GM13976 (cell line): ENCODE measurements around the gene HNRNPH3.

Experiments
- DNase-seq: peaks from one replicate; pipeline ENCODE4 v3.0.0; 2012; ENCODE audit warnings: low spot score
- in situ Hi-C: fragments of 300-500 bp; cut with MboI; formaldehyde crosslinking; loops from one replicate; pipeline ENCODE4 v1.12.0; 2022; ENCODE audit warnings: low sequenced_read_pairs, mixed read lengths, inconsistent platforms; ENCODE audit not compliant: unreplicated experiment
- TF ChIP-seq, protein P1 (sequence below): IDR thresholded peaks from 2 replicates; pipeline ENCODE4 v1.5.1; 2012; ENCODE audit warnings: borderline replicate concordance, mild to moderate bottlenecking; ENCODE audit not compliant: insufficient read depth; ENCODE audit errors: extremely low read depth, missing control alignments, control extremely low read depth

HNRNPH3 gene

DNA sequence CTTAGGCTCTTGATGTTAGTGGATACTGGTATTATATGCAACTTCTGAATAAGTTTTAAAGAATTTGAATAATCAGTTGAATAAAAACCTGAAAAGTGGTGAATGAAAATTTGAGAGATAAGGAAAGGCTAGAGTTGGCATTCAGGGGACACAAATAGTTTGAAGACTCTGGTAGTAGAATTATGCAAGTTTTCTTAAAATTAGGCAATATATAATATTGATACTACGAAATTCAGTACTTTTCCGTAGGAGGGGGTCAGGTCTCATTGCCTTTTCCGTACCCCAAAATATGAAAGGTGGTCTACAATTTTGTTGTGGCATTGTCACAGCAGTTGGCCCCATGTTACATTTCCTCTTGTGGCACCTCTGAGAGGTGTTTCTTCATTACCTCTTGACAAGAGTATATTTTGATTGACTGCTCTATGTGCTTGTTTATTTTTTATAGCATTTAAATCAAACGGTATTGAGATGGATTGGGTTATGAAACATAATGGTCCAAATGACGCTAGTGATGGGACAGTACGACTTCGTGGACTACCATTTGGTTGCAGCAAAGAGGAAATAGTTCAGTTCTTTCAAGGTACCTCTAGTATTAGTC lies 5.0 kb downstream of the HNRNPH3 start:
- no peak for DNase-seq
- in situ Hi-C loops, result no loop called here
- TF ChIP-seq, protein P1, sequence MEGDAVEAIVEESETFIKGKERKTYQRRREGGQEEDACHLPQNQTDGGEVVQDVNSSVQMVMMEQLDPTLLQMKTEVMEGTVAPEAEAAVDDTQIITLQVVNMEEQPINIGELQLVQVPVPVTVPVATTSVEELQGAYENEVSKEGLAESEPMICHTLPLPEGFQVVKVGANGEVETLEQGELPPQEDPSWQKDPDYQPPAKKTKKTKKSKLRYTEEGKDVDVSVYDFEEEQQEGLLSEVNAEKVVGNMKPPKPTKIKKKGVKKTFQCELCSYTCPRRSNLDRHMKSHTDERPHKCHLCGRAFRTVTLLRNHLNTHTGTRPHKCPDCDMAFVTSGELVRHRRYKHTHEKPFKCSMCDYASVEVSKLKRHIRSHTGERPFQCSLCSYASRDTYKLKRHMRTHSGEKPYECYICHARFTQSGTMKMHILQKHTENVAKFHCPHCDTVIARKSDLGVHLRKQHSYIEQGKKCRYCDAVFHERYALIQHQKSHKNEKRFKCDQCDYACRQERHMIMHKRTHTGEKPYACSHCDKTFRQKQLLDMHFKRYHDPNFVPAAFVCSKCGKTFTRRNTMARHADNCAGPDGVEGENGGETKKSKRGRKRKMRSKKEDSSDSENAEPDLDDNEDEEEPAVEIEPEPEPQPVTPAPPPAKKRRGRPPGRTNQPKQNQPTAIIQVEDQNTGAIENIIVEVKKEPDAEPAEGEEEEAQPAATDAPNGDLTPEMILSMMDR, result no peak

DNA sequence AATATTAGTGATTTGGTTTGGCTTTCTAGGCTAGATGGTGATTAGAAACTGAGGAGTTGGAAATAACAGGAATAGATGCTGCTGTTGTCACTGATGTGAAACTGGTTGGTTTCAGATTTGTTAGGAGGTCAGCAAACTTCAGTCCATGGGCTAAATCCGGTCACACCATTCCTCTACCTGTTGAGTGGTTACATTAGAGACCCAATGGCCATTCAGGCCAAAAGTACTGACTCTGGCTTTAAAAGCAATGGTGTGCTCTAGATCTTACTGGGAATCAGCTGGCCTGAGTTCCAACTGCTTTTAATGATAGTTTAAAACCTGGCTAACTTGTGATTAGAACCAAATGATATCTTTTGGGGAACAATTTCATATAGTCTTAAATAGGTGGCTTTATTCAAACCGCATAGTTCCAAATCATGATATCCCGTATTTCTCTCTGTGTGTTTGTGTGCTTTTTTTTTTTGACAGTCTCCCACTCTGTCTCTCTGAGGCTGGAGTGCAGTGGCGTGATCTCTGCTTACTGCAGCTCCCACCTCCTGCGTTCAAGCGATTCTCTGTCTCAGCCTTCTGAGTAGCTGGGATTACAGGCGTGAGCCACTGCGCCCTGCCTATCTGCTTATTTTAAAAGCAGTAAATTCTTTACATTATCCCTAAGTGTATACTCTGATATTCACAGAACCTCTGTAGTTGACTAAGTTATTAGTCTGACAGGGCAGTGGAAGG lies 8.7 kb downstream of the HNRNPH3 start:
- DNase-seq, result no peak
- TF ChIP-seq, protein P1, result no peak
- in situ Hi-C loops, result no loop called here

DNA sequence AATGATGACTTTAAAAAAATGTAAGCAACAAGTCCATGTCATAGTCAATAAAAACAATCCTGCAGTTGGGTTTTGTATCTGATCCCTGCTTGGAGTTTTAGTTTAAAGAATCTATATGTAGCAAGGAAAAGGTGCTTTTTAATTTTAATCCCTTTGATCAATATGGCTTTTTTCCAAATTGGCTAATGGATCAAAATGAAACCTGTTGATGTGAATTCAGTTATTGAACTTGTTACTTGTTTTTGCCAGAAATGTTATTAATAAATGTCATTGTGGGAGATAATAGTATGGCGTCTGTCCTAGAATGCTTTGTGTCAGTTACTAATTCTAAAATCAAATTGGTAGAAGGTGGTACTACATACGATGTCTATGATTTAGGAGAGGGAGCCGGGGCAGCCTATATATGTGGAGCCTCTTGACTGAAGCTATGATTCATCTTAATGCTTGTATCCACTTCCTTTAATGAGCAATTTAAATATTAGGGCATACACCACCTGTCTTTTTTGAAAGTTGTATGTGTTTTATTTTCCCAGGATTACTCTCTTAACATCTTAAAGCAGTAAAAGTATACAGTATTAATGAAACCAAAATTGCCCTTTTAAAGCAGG lies 11.1 kb downstream of the HNRNPH3 start:
- DNase-seq, result no peak
- TF ChIP-seq, protein P1, result no peak
- in situ Hi-C loops, result no loop called here

DNA sequence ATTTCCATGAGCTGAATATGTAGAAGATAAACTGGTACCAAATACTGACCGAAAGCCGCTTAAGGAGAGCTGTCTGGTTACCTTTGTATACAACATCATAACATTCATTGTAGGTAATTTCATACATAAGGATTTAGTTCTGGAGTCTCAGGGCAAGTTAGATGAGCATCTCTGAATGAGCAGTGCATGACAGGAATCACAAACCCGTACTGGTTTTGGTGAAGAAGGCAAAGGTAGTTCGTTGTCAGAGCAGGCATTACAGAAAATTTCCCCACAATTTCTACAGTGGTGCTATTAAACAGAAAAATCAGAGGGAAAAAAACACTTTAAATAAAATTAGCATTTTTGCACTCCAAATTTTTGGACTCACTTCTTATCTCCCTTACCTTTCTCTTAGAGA lies 13.8 kb downstream of the HNRNPH3 start:
- DNase-seq, result no peak
- in situ Hi-C loops, result no loop called here

DNA sequence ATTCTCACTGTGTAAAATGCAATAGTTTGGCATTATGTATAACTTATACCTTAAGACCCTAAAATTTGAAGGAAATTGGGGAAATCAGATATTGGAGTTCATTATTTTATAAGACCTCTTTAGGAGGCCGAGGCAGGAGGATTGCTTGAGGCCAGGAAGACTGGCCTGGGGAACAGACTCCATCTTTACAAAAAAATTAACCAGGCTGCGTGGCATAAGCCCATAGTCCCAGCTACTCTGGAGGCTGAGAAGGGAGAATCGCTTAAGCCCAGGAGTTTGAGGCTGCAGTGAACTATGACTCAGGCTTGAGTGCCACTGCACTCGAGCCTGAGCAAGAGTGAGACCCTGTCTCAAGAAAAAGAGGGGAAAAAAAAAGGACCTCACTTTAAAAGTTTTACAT lies 14.9 kb downstream of the HNRNPH3 start:
- no peak for DNase-seq
- TF ChIP-seq, protein P1, result no peak
- in situ Hi-C loops, result no loop called here

More for the DNA sequence above, 13.8 kb downstream of the HNRNPH3 start:
- TF ChIP-seq, protein P1, result no peak

DNA sequence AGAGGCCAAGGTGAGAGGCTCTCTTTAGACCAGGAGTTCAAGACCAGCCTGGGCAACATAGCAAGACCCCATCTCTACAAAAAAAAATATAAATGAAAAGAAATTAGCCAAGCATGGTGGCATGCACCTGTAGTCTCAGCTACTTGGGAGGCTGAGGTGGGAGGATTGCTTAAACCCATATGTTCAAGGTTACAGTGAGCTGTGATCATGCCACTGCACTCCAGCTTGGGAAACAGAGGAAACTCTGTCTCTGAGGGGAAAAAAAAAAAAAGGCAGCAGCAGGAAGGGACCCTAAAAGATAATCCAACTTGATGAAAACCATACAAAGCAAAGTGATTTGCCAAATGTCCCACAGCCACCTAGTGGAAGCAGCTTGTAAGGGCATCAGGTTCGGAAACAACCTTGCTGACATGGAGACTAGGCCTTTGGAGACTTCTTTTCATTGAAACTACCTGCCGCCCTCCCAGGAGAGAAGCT lies 16.4 kb downstream of the HNRNPH3 start:
- peak; percentile 50 for DNase-seq

More for the DNA sequence above, 16.4 kb downstream of the HNRNPH3 start:
- TF ChIP-seq, protein P1, result peak; percentile 52
- in situ Hi-C loops, result no loop called here
